Activated T-cell treated with anti-CD3 and anti-CD28 coated beads, Interleukin-2, amount 50 U/mL, for 24 hours (primary cell): ENCODE measurements around the gene PODNL1.
A peak's percentile ranks its signal among the peaks of the same experiment; 100 is the strongest.
"Not testable (repeated sequence)": the region's sequence is repeated elsewhere in the genome, so short reads cannot be mapped to it uniquely, and the experiment has no call there.

Experiments used
- DNase-seq: peaks from one replicate; pipeline ENCODE4 v3.0.0-alpha.2; 2020
- H3K27ac Mint-ChIP-seq: 2 replicates; pipeline ENCODE4 v1.8.0; 2020; ENCODE audit warnings: mild to moderate bottlenecking, mixed read lengths
- H3K27me3 Mint-ChIP-seq: 2 replicates; pipeline ENCODE4 v1.8.0; 2020; ENCODE audit warnings: mixed read lengths
- H3K36me3 Mint-ChIP-seq: 2 replicates; pipeline ENCODE4 v1.8.0; 2020; ENCODE audit warnings: low read depth, mixed read lengths
- H3K4me1 Mint-ChIP-seq: 2 replicates; pipeline ENCODE4 v1.8.0; 2020; ENCODE audit warnings: low read depth, mixed read lengths
- H3K4me3 Mint-ChIP-seq: 2 replicates; pipeline ENCODE4 v1.8.0; 2020; ENCODE audit warnings: mild to moderate bottlenecking, moderate library complexity, mixed read lengths
- H3K9me3 Mint-ChIP-seq: 2 replicates; pipeline ENCODE4 v1.8.0; 2020; ENCODE audit warnings: mixed read lengths

Gene PODNL1

GRCh38 chr19:13979244-13979615 is 41.0 kb upstream of the PODNL1 start:
- Mint-ChIP-seq H3K4me1 (peaks cover 35% of the 10 kb centered on the region), H3K27ac (peak overlapping the region; percentile 57), H3K36me3 (peaks cover 32% of the 10 kb centered on the region), H3K4me3 (no peak overlapping the region), H3K9me3 (no peaks in the 10 kb centered on the region), H3K27me3 (no peaks in the 10 kb centered on the region)
- DNase-seq, result no peak

GRCh38 chr19:13978351-13979243 is 40.4 kb upstream of the PODNL1 start:
- no peak overlapping the region for H3K4me3 Mint-ChIP-seq
- H3K9me3 Mint-ChIP-seq, result no peaks in the 10 kb centered on the region
- H3K27ac Mint-ChIP-seq, result no peak overlapping the region
- DNase-seq, result peak; percentile 60
- H3K36me3 Mint-ChIP-seq, result peaks cover 36% of the 10 kb centered on the region
- peaks cover 36% of the 10 kb centered on the region for H3K4me1 Mint-ChIP-seq
- no peaks in the 10 kb centered on the region for H3K27me3 Mint-ChIP-seq

GRCh38 chr19:13977803-13978202 is 39.6 kb upstream of the PODNL1 start:
- no peak for DNase-seq
- Mint-ChIP-seq H3K4me3 (no peak overlapping the region), H3K9me3 (no peaks in the 10 kb centered on the region)

GRCh38 chr19:13976446-13976845 is 38.2 kb upstream of the PODNL1 start:
- H3K4me3 Mint-ChIP-seq, result no peak overlapping the region
- no peak overlapping the region for H3K27ac Mint-ChIP-seq
- peaks cover 19% of the 10 kb centered on the region for H3K4me1 Mint-ChIP-seq
- H3K9me3 Mint-ChIP-seq, result no peaks in the 10 kb centered on the region
- H3K36me3 Mint-ChIP-seq, result peaks cover 41% of the 10 kb centered on the region
- DNase-seq, result no peak
- no peaks in the 10 kb centered on the region for H3K27me3 Mint-ChIP-seq

More at GRCh38 chr19:13977803-13978202, 39.6 kb upstream of the PODNL1 start:
- Mint-ChIP-seq H3K4me1 (peaks cover 30% of the 10 kb centered on the region), H3K27ac (no peak overlapping the region), H3K36me3 (peaks cover 38% of the 10 kb centered on the region), H3K27me3 (no peaks in the 10 kb centered on the region)

GRCh38 chr19:13975870-13976269 is 37.7 kb upstream of the PODNL1 start:
- no peak overlapping the region for H3K27ac Mint-ChIP-seq
- no peak for DNase-seq
- no peak overlapping the region for H3K4me3 Mint-ChIP-seq
- peaks cover 43% of the 10 kb centered on the region for H3K36me3 Mint-ChIP-seq
- H3K4me1 Mint-ChIP-seq, result peaks cover 19% of the 10 kb centered on the region
- H3K27me3 Mint-ChIP-seq, result no peaks in the 10 kb centered on the region
- H3K9me3 Mint-ChIP-seq, result no peaks in the 10 kb centered on the region

GRCh38 chr19:13974073-13974472 is 35.9 kb upstream of the PODNL1 start:
- Mint-ChIP-seq H3K4me1 (peaks cover 13% of the 10 kb centered on the region), H3K36me3 (peaks cover 53% of the 10 kb centered on the region), H3K27me3 (no peaks in the 10 kb centered on the region), H3K4me3 (no peak overlapping the region), H3K9me3 (no peaks in the 10 kb centered on the region), H3K27ac (no peak overlapping the region)
- peak; percentile 53 for DNase-seq

- peak overlapping the region; percentile 14 for H3K27ac Mint-ChIP-seq
- H3K4me1 Mint-ChIP-seq, result peaks cover 13% of the 10 kb centered on the region
- DNase-seq, H3K9me3 Mint-ChIP-seq, H3K4me3 Mint-ChIP-seq, H3K27me3 Mint-ChIP-seq: not testable (repeated sequence)
- H3K36me3 Mint-ChIP-seq, result peaks cover 58% of the 10 kb centered on the region
These were observed 35.3 kb upstream of the PODNL1 start for GRCh38 chr19:13973479-13973878.

GRCh38 chr19:13972368-13973155 is 34.3 kb upstream of the PODNL1 start:
- H3K4me1 Mint-ChIP-seq, result peaks cover 8% of the 10 kb centered on the region
- no peak overlapping the region for H3K4me3 Mint-ChIP-seq
- peaks cover 61% of the 10 kb centered on the region for H3K36me3 Mint-ChIP-seq
- DNase-seq, result no peak
- H3K9me3 Mint-ChIP-seq, result no peaks in the 10 kb centered on the region
- H3K27ac Mint-ChIP-seq, result no peak overlapping the region
- H3K27me3 Mint-ChIP-seq, result no peaks in the 10 kb centered on the region

- H3K36me3 Mint-ChIP-seq, result peaks cover 68% of the 10 kb centered on the region
- H3K27ac Mint-ChIP-seq, H3K4me3 Mint-ChIP-seq, H3K9me3 Mint-ChIP-seq, DNase-seq, H3K27me3 Mint-ChIP-seq, H3K4me1 Mint-ChIP-seq: not testable (repeated sequence)
These were observed 33.7 kb upstream of the PODNL1 start for GRCh38 chr19:13971868-13972267.

- Mint-ChIP-seq H3K36me3 (peaks cover 70% of the 10 kb centered on the region), H3K9me3 (no peaks in the 10 kb centered on the region), H3K27ac (no peak overlapping the region), H3K4me1 (peaks cover 8% of the 10 kb centered on the region), H3K4me3 (no peak overlapping the region), H3K27me3 (no peaks in the 10 kb centered on the region)
- DNase-seq, result no peak
These were observed 31.7 kb upstream of the PODNL1 start for GRCh38 chr19:13969897-13970296.

- Mint-ChIP-seq H3K27ac (no peak overlapping the region), H3K9me3 (no peaks in the 10 kb centered on the region), H3K4me3 (no peak overlapping the region), H3K36me3 (peaks cover 72% of the 10 kb centered on the region), H3K4me1 (peaks cover 2% of the 10 kb centered on the region), H3K27me3 (no peaks in the 10 kb centered on the region)
- DNase-seq, result no peak
These were observed 30.8 kb upstream of the PODNL1 start for GRCh38 chr19:13968999-13969398.

GRCh38 chr19:13968383-13968935 is 30.2 kb upstream of the PODNL1 start:
- H3K36me3 Mint-ChIP-seq, result peaks cover 72% of the 10 kb centered on the region
- H3K4me3 Mint-ChIP-seq, result no peak overlapping the region
- H3K27me3 Mint-ChIP-seq, result no peaks in the 10 kb centered on the region
- no peak overlapping the region for H3K27ac Mint-ChIP-seq
- no peaks in the 10 kb centered on the region for H3K9me3 Mint-ChIP-seq
- DNase-seq, result no peak
- H3K4me1 Mint-ChIP-seq, result no peaks in the 10 kb centered on the region

- H3K4me1 Mint-ChIP-seq, H3K27me3 Mint-ChIP-seq, H3K4me3 Mint-ChIP-seq, DNase-seq, H3K27ac Mint-ChIP-seq, H3K9me3 Mint-ChIP-seq: not testable (repeated sequence)
- H3K36me3 Mint-ChIP-seq, result peaks cover 63% of the 10 kb centered on the region
These were observed 29.0 kb upstream of the PODNL1 start for GRCh38 chr19:13967206-13967605.

GRCh38 chr19:13966684-13967128 is 28.5 kb upstream of the PODNL1 start:
- Mint-ChIP-seq H3K4me1 (no peaks in the 10 kb centered on the region), H3K4me3 (no peak overlapping the region), H3K27ac (no peak overlapping the region), H3K36me3 (peaks cover 63% of the 10 kb centered on the region), H3K9me3 (no peaks in the 10 kb centered on the region), H3K27me3 (no peaks in the 10 kb centered on the region)
- no peak for DNase-seq
